NK-92 (cell line): ENCODE measurements around the gene FUZ.

Source experiments
- DNase-seq: peaks from one replicate; lab custom pipeline; 2025; ENCODE audit not compliant: unreplicated experiment; lab: John Stamatoyannopoulos, UW

FUZ gene

GRCh38 chr19:49761249-49761624 lies 51.9 kb downstream of the FUZ start:
- no peak for DNase-seq

DNA sequence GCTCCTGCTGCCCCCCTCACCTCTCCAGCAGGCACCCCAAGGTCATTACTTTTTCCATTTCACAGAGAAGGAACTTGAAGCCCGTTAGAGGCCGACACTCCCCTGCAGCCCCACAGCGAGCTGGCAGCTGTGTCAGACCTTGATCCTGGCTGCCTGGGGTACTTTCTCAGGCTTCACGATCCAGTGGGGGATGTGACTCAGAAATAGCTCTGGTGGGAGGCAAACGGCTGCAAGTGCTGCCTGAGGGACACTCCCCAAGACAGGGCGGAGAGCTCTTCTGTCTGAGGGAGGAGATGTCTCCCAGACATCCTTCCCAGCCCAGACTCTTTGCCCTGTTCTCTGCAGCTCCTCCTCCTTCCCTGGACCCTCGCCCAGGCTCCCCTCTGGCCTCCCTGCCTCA lies 54.8 kb downstream of the FUZ start:
- no peak for DNase-seq
